Hypothalamus (tissue), 51 donors: ENCODE results near the gene FBXO41.

Source experiments
- DNase-seq, 51 donors: peaks; one replicate each; lab custom pipeline; 2025; lab: John Stamatoyannopoulos, UW

FBXO41 gene

GRCh38 chr2:73250872-73251846 is 33.1 kb downstream of the FBXO41 start:
- no peak for DNase-seq

GRCh38 chr2:73249636-73250035 is 34.6 kb downstream of the FBXO41 start:
- no peak for DNase-seq

GRCh38 chr2:73246850-73247249 is 37.4 kb downstream of the FBXO41 start:
- DNase-seq: no peak

GRCh38 chr2:73244580-73244979 is 39.7 kb downstream of the FBXO41 start:
- no peak for DNase-seq

- no peak for DNase-seq
Measured at GRCh38 chr2:73243884-73244570, 40.3 kb downstream of the FBXO41 start.

GRCh38 chr2:73239776-73240175 is 44.5 kb downstream of the FBXO41 start:
- DNase-seq: no peak

- no peak for DNase-seq
Measured at GRCh38 chr2:73238976-73239375, 45.3 kb downstream of the FBXO41 start.

- no peak for DNase-seq
Measured at GRCh38 chr2:73238149-73238548, 46.1 kb downstream of the FBXO41 start.

- DNase-seq: no peak
Measured at GRCh38 chr2:73237168-73237567, 47.1 kb downstream of the FBXO41 start.

- no peak for DNase-seq
Measured at GRCh38 chr2:73235315-73236028, 48.8 kb downstream of the FBXO41 start.

GRCh38 chr2:73233932-73234832 is 50.1 kb downstream of the FBXO41 start, which contains the start of gene CCT7:
Gene CCT7 (plus strand): TSS chr2:73234308. CDS start chr2:73234379, 71 bp downstream.
- peak; percentile 63 to 97 (median 90) for DNase-seq

GRCh38 chr2:73233154-73233931 is 50.9 kb downstream of the FBXO41 start, which contains the start of gene PRADC1:
Gene PRADC1 (minus strand): TSS chr2:73233239. CDS start chr2:73233160, 79 bp downstream.
- peak; percentile 85 to 100 (median 99) for DNase-seq

- DNase-seq: peak in 8 of 51 donors; percentile 29 to 61 (median 44)
Measured at GRCh38 chr2:73232403-73233153, 51.7 kb downstream of the FBXO41 start.

GRCh38 chr2:73228631-73229030 is 55.6 kb downstream of the FBXO41 start:
- no peak for DNase-seq

GRCh38 chr2:73227086-73227485 is 57.2 kb downstream of the FBXO41 start:
- no peak for DNase-seq

- DNase-seq: no peak
Measured at GRCh38 chr2:73225513-73226360, 58.5 kb downstream of the FBXO41 start.

GRCh38 chr2:73223821-73224220 is 60.5 kb downstream of the FBXO41 start:
- DNase-seq: no peak
